ENCODE results near the gene DYNC1I1.

DYNC1I1 gene

GRCh38 chr7:95793658-95794057 is 21.3 kb downstream of the DYNC1I1 start:
- no peak for DNase-seq (ENCODE audit: low read depth in 2 of 2)

- no peak for DNase-seq (ENCODE audit: low read depth in 2 of 2)
Observed at GRCh38 chr7:95794917-95795515, 22.7 kb downstream of the DYNC1I1 start.

GRCh38 chr7:95796617-95797016 is 24.3 kb downstream of the DYNC1I1 start:
- no peak for DNase-seq (ENCODE audit: low read depth in 2 of 2)

GRCh38 chr7:95798401-95798930 is 26.1 kb downstream of the DYNC1I1 start:
- DNase-seq (ENCODE audit: low read depth in 2 of 2): no peak

- DNase-seq (ENCODE audit: low read depth in 2 of 2): no peak
Observed at GRCh38 chr7:95800787-95801186, 28.4 kb downstream of the DYNC1I1 start.

- DNase-seq (ENCODE audit: low read depth in 2 of 2): no peak
Observed at GRCh38 chr7:95802270-95802669, 29.9 kb downstream of the DYNC1I1 start.

- no peak for DNase-seq (ENCODE audit: low read depth in 2 of 2)
Observed at GRCh38 chr7:95804052-95804451, 31.7 kb downstream of the DYNC1I1 start.

GRCh38 chr7:95805909-95806308 is 33.6 kb downstream of the DYNC1I1 start:
- no peak for DNase-seq (ENCODE audit: low read depth in 2 of 2)

GRCh38 chr7:95808396-95808795 is 36.0 kb downstream of the DYNC1I1 start:
- no peak for DNase-seq (ENCODE audit: low read depth in 2 of 2)

GRCh38 chr7:95811846-95812445 is 39.6 kb downstream of the DYNC1I1 start:
- DNase-seq (ENCODE audit: low read depth in 2 of 2): no peak

GRCh38 chr7:95814721-95815120 is 42.4 kb downstream of the DYNC1I1 start:
- no peak for DNase-seq (ENCODE audit: low read depth in 2 of 2)

- DNase-seq (ENCODE audit: low read depth in 2 of 2): no peak
Observed at GRCh38 chr7:95817866-95818640, 45.7 kb downstream of the DYNC1I1 start.

- DNase-seq (ENCODE audit: low read depth in 2 of 2): no peak
Observed at GRCh38 chr7:95820778-95821177, 48.4 kb downstream of the DYNC1I1 start.

- no peak for DNase-seq (ENCODE audit: low read depth in 2 of 2)
Observed at GRCh38 chr7:95822717-95823116, 50.4 kb downstream of the DYNC1I1 start.

- no peak for DNase-seq (ENCODE audit: low read depth in 2 of 2)
Observed at GRCh38 chr7:95824616-95825015, 52.3 kb downstream of the DYNC1I1 start.

GRCh38 chr7:95828824-95829790 is 56.8 kb downstream of the DYNC1I1 start:
- DNase-seq (ENCODE audit: low read depth in 2 of 2): no peak

- no peak for DNase-seq (ENCODE audit: low read depth in 2 of 2)
Observed at GRCh38 chr7:95840953-95841950, 68.9 kb downstream of the DYNC1I1 start.

- no peak for DNase-seq (ENCODE audit: low read depth in 2 of 2)
Observed at GRCh38 chr7:95843286-95843685, 70.9 kb downstream of the DYNC1I1 start.

- no peak for DNase-seq (ENCODE audit: low read depth in 2 of 2)
Observed at GRCh38 chr7:95845007-95845406, 72.7 kb downstream of the DYNC1I1 start.

- no peak for DNase-seq (ENCODE audit: low read depth in 2 of 2)
Observed at GRCh38 chr7:95847061-95847460, 74.7 kb downstream of the DYNC1I1 start.

Measured in stimulated activated CD4-positive, alpha-beta T cell treated with anti-CD3 and anti-CD28 coated beads, Interleukin-12 subunit alpha, Interleukin-12 subunit beta, amount 100 ng/mL, for 24 hours (primary cell).